NCI-H524 (cell line): ENCODE measurements around the gene DOCK3.
"Not testable (repeated sequence)": the region's sequence is repeated elsewhere in the genome, so short reads cannot be mapped to it uniquely, and the experiment has no call there.

ENCODE experiments used
- DNase-seq, 2 experiments: peaks; one replicate each; lab custom pipeline; 2025; lab: John Stamatoyannopoulos, UW

The DOCK3 gene

GRCh38 chr3:51216291-51216690, 541.6 kb downstream of the DOCK3 start:
- DNase-seq: no peak

- no peak for DNase-seq
Observed at GRCh38 chr3:51221959-51222358, 547.2 kb downstream of the DOCK3 start.

GRCh38 chr3:51224283-51224682, 549.6 kb downstream of the DOCK3 start:
- DNase-seq: no peak

- DNase-seq: no peak
Observed at GRCh38 chr3:51224843-51225242, 550.1 kb downstream of the DOCK3 start.

GRCh38 chr3:51242939-51243338, 568.2 kb downstream of the DOCK3 start:
- no peak for DNase-seq

GRCh38 chr3:51243924-51244323, 569.2 kb downstream of the DOCK3 start:
- no peak for DNase-seq

GRCh38 chr3:51245867-51246266, 571.1 kb downstream of the DOCK3 start:
- no peak for DNase-seq

- no peak for DNase-seq
Observed at GRCh38 chr3:51257870-51258269, 583.1 kb downstream of the DOCK3 start.

- DNase-seq: not testable (repeated sequence)
Observed at GRCh38 chr3:51264166-51264565, 589.4 kb downstream of the DOCK3 start.

- no peak for DNase-seq
Observed at GRCh38 chr3:51268132-51268531, 593.4 kb downstream of the DOCK3 start.

- peak in 1 of 2 experiments; percentile 21 for DNase-seq
Observed at GRCh38 chr3:51269466-51269865, 594.7 kb downstream of the DOCK3 start.

GRCh38 chr3:51270559-51270958, 595.8 kb downstream of the DOCK3 start:
- DNase-seq: no peak

- no peak for DNase-seq
Observed at GRCh38 chr3:51271172-51271571, 596.4 kb downstream of the DOCK3 start.

GRCh38 chr3:51274052-51274451, 599.3 kb downstream of the DOCK3 start:
- no peak for DNase-seq

- peak in 1 of 2 experiments; percentile 4 for DNase-seq
Observed at GRCh38 chr3:51275111-51275805, 600.5 kb downstream of the DOCK3 start.

GRCh38 chr3:51276046-51276445, 601.3 kb downstream of the DOCK3 start:
- peak in 1 of 2 experiments; percentile 19 for DNase-seq

GRCh38 chr3:51279448-51279847, 604.7 kb downstream of the DOCK3 start:
- no peak for DNase-seq

- no peak for DNase-seq
Observed at GRCh38 chr3:51280176-51280575, 605.4 kb downstream of the DOCK3 start.

- no peak for DNase-seq
Observed at GRCh38 chr3:51282931-51283330, 608.2 kb downstream of the DOCK3 start.

GRCh38 chr3:51283421-51283820, 608.7 kb downstream of the DOCK3 start:
- DNase-seq: peak in 1 of 2 experiments; percentile 18

- no peak for DNase-seq
Observed at GRCh38 chr3:51295625-51296024, 620.9 kb downstream of the DOCK3 start.

GRCh38 chr3:51297333-51297732, 622.6 kb downstream of the DOCK3 start:
- no peak for DNase-seq

- peak in 1 of 2 experiments; percentile 28 for DNase-seq
Observed at GRCh38 chr3:51304230-51304629, 629.5 kb downstream of the DOCK3 start.

- DNase-seq: no peak
Observed at GRCh38 chr3:51306093-51306492, 631.4 kb downstream of the DOCK3 start.
